Esophagus (tissue), 2 donors: ENCODE measurements around the gene CLPTM1. TPM values are rescaled to one million over a fixed set of nuclear protein-coding genes. Genes with fewer than 3 reads are reported as not detected.
"Not testable (repeated sequence)": the region's sequence is repeated elsewhere in the genome, so short reads cannot be mapped to it uniquely, and the experiment has no call there.

ENCODE experiments used
- H3K27ac ChIP-seq, 2 donors: one replicate each; pipeline ENCODE4 v1.5.1; 2013; ENCODE audit warnings: low read depth in 2 of 2, mild to moderate bottlenecking in 2 of 2, inconsistent platforms in 1 of 2, low read length in 1 of 2, moderate library complexity in 1 of 2
- H3K27me3 ChIP-seq, 2 donors: one replicate each; pipeline ENCODE4 v1.6.1; 2013; ENCODE audit warnings: low read length in 2 of 2, control low read depth in 1 of 2, mild to moderate bottlenecking in 1 of 2; ENCODE audit not compliant: insufficient read depth in 2 of 2, control insufficient read depth in 1 of 2
- H3K36me3 ChIP-seq, 2 donors: one replicate each; pipeline ENCODE4 v1.6.1; 2013; ENCODE audit warnings: low read length in 1 of 2; ENCODE audit not compliant: control insufficient read depth in 2 of 2, insufficient read depth in 2 of 2
- H3K4me1 ChIP-seq, 2 donors: one replicate each; pipeline ENCODE4 v1.6.1; 2013; ENCODE audit warnings: low read length in 1 of 2; ENCODE audit not compliant: control insufficient read depth in 2 of 2, insufficient read depth in 2 of 2
- H3K4me3 ChIP-seq, 2 donors: one replicate each; pipeline ENCODE4 v1.5.1; 2013; ENCODE audit warnings: low read length in 2 of 2, mild to moderate bottlenecking in 2 of 2, low read depth in 1 of 2, moderate library complexity in 1 of 2
- H3K9me3 ChIP-seq, 2 donors: one replicate each; pipeline ENCODE4 v1.6.1; 2013; ENCODE audit warnings: mild to moderate bottlenecking in 2 of 2, low read depth in 1 of 2, low read length in 1 of 2, moderate library complexity in 1 of 2; ENCODE audit not compliant: control insufficient read depth in 2 of 2, insufficient read depth in 1 of 2
- WGBS, 2 donors: extraction: QIAGEN DNeasy Blood & Tissue Kit; methylation state at CpG; one replicate each; pipeline ENCODE4 v1.1.7; 2013; 5-methylcytosine and 5-hydroxymethylcytosine counted together
- polyA plus RNA-seq, 2 donors: library from polyadenylated mRNA; stranded (reverse); fragments of 200-250 nt; gene quantifications; one replicate each; pipeline ENCODE4 v1.2.3, GENCODE V29; 2013
- donor health status: healthy with polysubstance abuse.
- donor health status: Bipolar disorder and iron deficiency.

Gene CLPTM1
- polyA plus RNA-seq, 2 donors, result 56.0 to 61.9 TPM

DNA sequence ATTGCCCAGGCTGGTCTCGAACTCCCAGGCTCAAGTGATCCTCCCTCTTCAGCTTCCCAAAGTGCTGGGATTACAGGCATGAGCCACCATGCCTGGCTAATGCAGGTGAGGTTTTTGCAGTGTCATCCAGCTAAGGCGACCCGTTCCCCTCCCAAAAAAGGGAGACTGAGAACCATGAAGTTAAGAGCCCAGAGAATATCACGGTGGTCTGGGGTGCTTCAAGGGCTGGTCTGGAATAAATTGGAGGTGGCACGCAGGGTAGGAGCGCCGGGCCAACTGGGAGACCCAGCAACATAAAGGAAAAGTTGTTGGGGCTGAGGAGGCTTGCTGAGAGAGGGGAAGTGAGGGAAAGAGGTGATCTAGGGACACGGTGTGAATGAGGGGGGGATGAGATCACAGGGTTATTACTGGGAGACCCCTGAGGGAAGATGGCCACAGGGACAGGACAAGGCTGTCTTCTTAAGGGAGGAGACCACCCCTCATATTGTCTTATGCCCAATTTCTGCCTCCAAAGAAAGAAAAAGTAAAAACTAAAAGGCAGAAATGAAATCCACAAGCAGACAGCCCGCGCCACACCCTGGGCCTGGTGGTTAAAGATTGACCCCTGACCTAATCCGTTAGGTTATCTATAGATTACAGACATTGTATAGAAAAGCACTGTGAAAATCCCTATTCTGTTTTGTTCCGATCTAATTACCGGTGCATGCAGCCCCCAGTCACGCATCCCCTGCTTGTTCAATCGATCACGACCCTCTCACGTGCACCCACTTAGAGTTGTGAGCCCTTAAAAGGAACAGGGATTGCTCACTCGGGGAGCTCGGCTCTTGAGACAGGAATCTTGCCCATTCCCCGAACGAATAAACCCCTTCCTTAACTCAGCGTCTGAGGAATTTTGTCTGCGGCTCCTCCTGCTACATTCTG is 41.4 kb upstream of the CLPTM1 start:
- H3K36me3 ChIP-seq, H3K9me3 ChIP-seq, H3K4me3 ChIP-seq, H3K4me1 ChIP-seq, H3K27me3 ChIP-seq, H3K27ac ChIP-seq: not testable (repeated sequence)
- 59 to 63% methylated on average over 22 to 23 of the region's 23 CpGs for WGBS, 2 donors

DNA sequence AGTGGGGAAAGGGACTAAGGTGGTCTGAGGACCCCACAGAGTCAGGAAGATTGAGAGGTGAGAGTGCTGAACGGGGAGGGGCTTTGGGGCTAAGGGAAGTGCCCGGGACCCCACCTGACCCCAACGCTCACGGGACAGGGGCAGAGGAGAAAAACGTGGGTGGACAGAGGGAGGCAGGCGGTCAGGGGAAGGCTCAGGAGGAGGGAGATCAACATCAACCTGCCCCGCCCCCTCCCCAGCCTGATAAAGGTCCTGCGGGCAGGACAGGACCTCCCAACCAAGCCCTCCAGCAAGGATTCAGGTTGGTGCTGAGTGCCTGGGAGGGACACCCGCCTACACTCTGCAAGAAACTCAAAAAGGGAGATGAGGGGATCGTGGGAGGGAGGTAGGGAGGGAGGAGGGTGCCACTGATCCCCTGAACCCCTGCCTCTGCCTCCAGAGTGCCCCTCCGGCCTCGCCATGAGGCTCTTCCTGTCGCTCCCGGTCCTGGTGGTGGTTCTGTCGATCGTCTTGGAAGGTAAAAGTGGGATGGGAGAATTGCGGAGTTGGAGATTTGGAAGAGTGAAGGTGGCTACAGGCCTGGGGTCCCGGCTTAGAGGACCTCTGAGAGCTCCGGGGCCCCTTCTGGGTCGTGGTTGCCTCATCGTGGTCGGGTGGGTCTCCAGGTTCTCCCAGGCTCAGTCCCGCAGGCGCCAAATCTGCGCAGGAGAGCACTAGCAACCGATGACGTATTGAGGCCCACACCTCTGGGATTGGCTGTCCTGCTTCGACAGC is 40.6 kb upstream of the CLPTM1 start, which contains the start of gene APOC1:
APOC1 (plus strand) TSS at position 176 of the 774 bp plus-strand sequence; CDS start at position 460, 284 bp downstream.
- not testable (repeated sequence) for H3K27me3 ChIP-seq, H3K36me3 ChIP-seq, H3K27ac ChIP-seq, H3K9me3 ChIP-seq, H3K4me1 ChIP-seq
- WGBS, 2 donors, result 8 to 9% methylated on average over 25 to 28 of the region's 28 CpGs
- peak within 1 kb of the TSS; percentile 37 to 38 for H3K4me3 ChIP-seq

DNA sequence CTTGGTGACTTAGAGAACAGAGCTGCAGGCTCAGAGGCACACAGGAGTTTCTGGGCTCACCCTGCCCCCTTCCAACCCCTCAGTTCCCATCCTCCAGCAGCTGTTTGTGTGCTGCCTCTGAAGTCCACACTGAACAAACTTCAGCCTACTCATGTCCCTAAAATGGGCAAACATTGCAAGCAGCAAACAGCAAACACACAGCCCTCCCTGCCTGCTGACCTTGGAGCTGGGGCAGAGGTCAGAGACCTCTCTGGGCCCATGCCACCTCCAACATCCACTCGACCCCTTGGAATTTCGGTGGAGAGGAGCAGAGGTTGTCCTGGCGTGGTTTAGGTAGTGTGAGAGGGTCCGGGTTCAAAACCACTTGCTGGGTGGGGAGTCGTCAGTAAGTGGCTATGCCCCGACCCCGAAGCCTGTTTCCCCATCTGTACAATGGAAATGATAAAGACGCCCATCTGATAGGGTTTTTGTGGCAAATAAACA is 30.9 kb upstream of the CLPTM1 start:
- Histone ChIP-seq H3K27ac (peak overlapping the region in 1 of 2 donors; percentile 9), H3K9me3 (no peaks in the 10 kb centered on the region), H3K36me3 (no peaks in the 10 kb centered on the region), H3K4me1 (peaks cover 0 to 3% of the 10 kb centered on the region in 2 donors), H3K27me3 (no peaks in the 10 kb centered on the region), H3K4me3 (no peak overlapping the region)
- 71 to 77% methylated on average over 8 of the region's 8 CpGs for WGBS, 2 donors

DNA sequence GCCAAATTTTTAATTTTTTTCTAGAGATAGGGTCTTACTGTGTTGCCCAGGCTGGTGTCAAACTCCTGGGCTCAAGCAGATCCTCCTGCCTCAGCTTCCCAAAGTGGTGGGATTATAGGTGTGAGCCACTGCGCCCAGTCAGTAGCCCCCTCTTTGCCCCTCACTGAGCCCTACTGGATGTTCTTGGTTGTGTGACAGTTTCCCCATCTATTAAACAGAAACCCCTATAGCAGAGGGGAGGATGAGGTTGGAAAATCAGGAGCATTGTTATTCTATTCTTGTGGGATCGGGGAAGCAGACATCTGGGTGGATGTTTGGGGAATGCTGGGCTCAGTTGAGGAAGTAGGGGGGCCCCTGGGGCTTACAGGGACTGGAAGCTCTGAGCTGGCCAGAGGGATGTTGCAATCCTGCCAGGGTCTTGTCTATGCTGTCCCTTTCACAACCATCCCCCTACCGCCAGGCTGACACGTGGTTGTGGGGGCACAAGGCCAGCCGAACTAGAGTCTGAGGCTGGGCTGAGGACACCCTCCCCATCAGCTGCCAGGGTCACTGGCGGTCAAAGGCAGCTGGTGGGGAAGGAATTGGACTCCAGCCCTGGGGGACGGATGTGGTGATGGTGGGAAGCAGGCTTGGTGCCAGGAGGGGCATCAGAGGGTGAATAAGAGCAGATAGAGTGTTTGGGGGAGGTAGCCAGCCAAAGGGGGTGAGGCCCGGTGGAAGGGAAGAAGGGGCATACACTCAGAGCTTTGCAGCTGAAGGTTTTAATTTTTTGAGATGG is 29.9 kb upstream of the CLPTM1 start:
- Histone ChIP-seq H3K4me3 (no peak overlapping the region), H3K4me1 (peaks cover 0 to 3% of the 10 kb centered on the region in 2 donors), H3K27ac (no peak overlapping the region), H3K36me3 (no peaks in the 10 kb centered on the region), H3K9me3 (no peaks in the 10 kb centered on the region), H3K27me3 (no peaks in the 10 kb centered on the region)
- WGBS, 2 donors, result 48 to 60% methylated on average over 8 of the region's 8 CpGs

- H3K9me3 ChIP-seq, H3K4me3 ChIP-seq, H3K4me1 ChIP-seq, H3K27ac ChIP-seq, H3K36me3 ChIP-seq, H3K27me3 ChIP-seq: not testable (repeated sequence)
- 41 to 52% methylated on average over 15 to 18 of the region's 19 CpGs for WGBS, 2 donors
Observed at GRCh38 chr19:44926245-44927077, 28.7 kb upstream of the CLPTM1 start.

DNA sequence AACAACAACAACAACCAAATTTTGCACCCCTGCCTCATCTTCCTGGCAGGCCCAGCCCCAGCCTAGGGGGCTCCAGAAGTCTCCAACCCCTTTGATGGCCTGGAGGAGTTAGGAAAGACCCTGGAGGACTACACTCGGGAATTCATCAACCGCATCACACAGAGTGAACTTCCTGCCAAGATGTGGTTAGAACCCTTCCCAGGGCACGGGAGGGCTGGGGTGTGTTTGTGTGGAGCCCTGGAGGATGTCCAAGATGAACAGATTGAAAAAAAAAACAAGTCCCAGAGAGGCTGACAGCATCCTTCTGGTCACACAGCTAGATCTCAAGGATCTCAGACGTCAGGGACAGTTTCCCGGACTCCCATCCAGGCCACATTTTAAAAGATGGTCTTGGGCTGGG is 27.4 kb upstream of the CLPTM1 start:
- Histone ChIP-seq H3K27me3 (no peaks in the 10 kb centered on the region), H3K9me3 (no peaks in the 10 kb centered on the region), H3K36me3 (no peaks in the 10 kb centered on the region), H3K4me1 (peaks cover 0 to 3% of the 10 kb centered on the region in 2 donors), H3K27ac (no peak overlapping the region), H3K4me3 (no peak overlapping the region)
- 36 to 38% methylated on average over 5 of the region's 5 CpGs for WGBS, 2 donors

DNA sequence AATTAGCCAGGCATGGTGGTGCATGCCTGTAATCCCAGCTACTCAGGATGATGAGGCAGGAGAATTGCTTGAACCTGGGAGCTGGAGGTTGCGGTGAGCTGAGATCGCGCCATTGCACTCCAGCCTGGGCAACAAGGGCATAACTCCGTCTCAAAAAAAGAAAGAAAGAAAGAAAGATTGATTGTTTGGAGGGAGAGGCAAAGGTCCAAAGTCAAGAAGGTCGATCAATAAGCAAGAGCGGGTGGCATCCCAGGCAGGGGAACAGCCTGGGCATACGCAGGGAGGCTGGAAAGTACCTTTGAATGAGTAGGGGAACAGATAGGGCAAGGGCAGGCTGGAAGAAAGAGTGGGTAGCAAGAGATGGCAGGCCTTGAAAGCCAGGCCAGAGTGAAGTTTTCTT is 25.1 kb upstream of the CLPTM1 start:
- no peaks in the 10 kb centered on the region for H3K27me3 ChIP-seq
- 71 to 84% methylated on average over 7 of the region's 7 CpGs for WGBS, 2 donors
- no peaks in the 10 kb centered on the region for H3K36me3 ChIP-seq

GRCh38 chr19:44931541-44931940 is 23.6 kb upstream of the CLPTM1 start:
- H3K27me3 ChIP-seq, result no peaks in the 10 kb centered on the region
- no peak overlapping the region for H3K4me3 ChIP-seq
- no peak overlapping the region for H3K27ac ChIP-seq
- 90% methylated on average over 4 of the region's 4 CpGs for WGBS, 2 donors
- H3K4me1 ChIP-seq, result no peaks in the 10 kb centered on the region
- H3K36me3 ChIP-seq, result no peaks in the 10 kb centered on the region
- no peaks in the 10 kb centered on the region for H3K9me3 ChIP-seq

More for the DNA sequence above, 25.1 kb upstream of the CLPTM1 start:
- H3K27ac ChIP-seq, result no peak overlapping the region
- no peak overlapping the region for H3K4me3 ChIP-seq
- H3K4me1 ChIP-seq, result no peaks in the 10 kb centered on the region
- H3K9me3 ChIP-seq, result no peaks in the 10 kb centered on the region
